Sigmoid colon (tissue), 4 donors: Measurements from ENCODE around the gene RAB11FIP3.

Experiments
- CTCF ChIP-seq, 4 experiments: fragments of 450-650 bp in 3 of 4; fragments of 200-600 bp in 1 of 4; IDR thresholded peaks; one replicate each; pipeline ENCODE4 v1.5.1; 2016 to 2019; ENCODE audit warnings: antibody characterized with exemption in 4 of 4, mild to moderate bottlenecking in 3 of 4, moderate library complexity in 2 of 4
- POLR2A ChIP-seq, 2 donors: fragments of 450-650 bp; IDR thresholded peaks; one replicate each; pipeline ENCODE4 v1.6.1; 2016; ENCODE audit warnings: antibody characterized with exemption in 2 of 2, mild to moderate bottlenecking in 2 of 2, moderate library complexity in 2 of 2
- POLR2AphosphoS5 ChIP-seq, 4 donors: sonication (generic); formaldehyde crosslinking; IDR thresholded peaks; one replicate each; pipeline ENCODE4 v1.6.1; 2017; ENCODE audit warnings: antibody characterized with exemption in 4 of 4

DNA sequence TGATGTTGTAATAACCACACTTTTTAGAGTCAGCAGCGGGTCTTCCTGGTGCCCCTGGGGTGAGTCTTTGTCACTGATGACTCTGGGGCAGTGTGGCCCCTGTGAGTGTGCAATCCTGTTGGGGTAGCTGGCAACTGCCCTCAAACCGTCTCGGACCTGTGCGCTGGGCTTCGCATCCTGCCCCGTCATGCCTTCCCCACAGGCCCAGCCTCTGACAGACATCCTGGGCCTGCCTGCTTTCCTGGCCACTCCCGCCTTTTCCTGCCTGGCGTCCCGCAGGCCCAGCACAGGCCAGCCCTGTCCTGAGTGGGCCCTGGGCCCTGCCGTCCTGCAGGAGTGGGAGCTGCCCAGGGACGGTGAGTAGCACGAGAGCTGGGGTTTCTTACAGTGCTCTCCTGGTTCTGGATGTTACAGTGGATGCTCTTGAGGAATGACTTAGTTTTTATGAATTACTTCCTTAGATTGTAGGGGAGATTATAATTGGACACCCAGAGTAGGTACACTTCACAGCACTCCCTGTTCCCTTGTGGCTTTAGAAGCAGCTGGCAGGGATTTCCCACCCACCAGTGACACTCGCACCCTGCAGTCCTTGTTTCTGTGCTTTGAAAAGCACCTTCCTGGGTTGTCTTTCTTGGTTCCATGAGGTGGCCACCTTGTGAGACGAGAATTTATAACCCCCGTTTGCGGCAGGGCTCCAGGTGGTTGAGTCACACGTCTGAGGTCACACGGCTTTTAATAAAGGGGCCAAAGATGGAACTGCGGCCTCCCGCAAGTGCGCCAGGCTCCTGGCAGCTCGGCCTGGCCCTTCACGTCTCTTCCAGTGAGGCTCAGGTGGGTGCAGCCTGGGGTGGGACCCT is 52.1 kb downstream of the RAB11FIP3 start:
- TF ChIP-seq POLR2AphosphoS5 (IDR thresholded peaks at IDR 0.05) (no peak), CTCF (IDR thresholded peaks at IDR 0.05) (no peak), POLR2A (IDR thresholded peaks at IDR 0.05) (no peak)
